GM12892 (cell line): ENCODE measurements around the gene SPACA7.

Experiments used
- DNase-seq: peaks from one replicate; pipeline ENCODE4 v3.0.0; 2011; ENCODE audit not compliant: insufficient read length
- FAIRE-seq: peaks from 2 replicates; lab custom pipeline; 2011; peaks lifted over from hg19 to GRCh38; lab: Jason Lieb, UNC
- POLR2A ChIP-seq: IDR thresholded peaks from 2 replicates; pipeline ENCODE4 v1.6.1; 2011; ENCODE audit warnings: low read depth, low read length, control low read depth
- POLR2AphosphoS5 ChIP-seq: IDR thresholded peaks from 2 replicates; pipeline ENCODE4 v1.6.1; 2011; ENCODE audit warnings: low read depth, low read length, control low read depth
- TAF1 ChIP-seq: IDR thresholded peaks from 2 replicates; pipeline ENCODE4 v1.6.1; 2011; ENCODE audit warnings: low read depth, mild to moderate bottlenecking, control low read depth, low read length, borderline replicate concordance

SPACA7 gene

GRCh38 chr13:112464720-112465119 lies 88.6 kb downstream of the SPACA7 start:
- TF ChIP-seq TAF1 (no peak), POLR2A (no peak), POLR2AphosphoS5 (no peak)
- FAIRE-seq, result no peak
- no peak for DNase-seq

GRCh38 chr13:112465251-112466131 lies 89.3 kb downstream of the SPACA7 start:
- no peak for TF ChIP-seq POLR2AphosphoS5
- TF ChIP-seq TAF1, result no peak
- TF ChIP-seq POLR2A, result no peak
- no peak for FAIRE-seq
- no peak for DNase-seq

GRCh38 chr13:112466132-112467058 lies 90.2 kb downstream of the SPACA7 start:
- TF ChIP-seq TAF1 (no peak), POLR2A (no peak), POLR2AphosphoS5 (no peak)
- DNase-seq, result no peak
- FAIRE-seq, result no peak

- TF ChIP-seq POLR2A (no peak), TAF1 (no peak), POLR2AphosphoS5 (no peak)
- FAIRE-seq (no peak), DNase-seq (no peak)
Measured at GRCh38 chr13:112467236-112467635, 91.1 kb downstream of the SPACA7 start.

- FAIRE-seq, result no peak
- TF ChIP-seq POLR2A, result no peak
- no peak for TF ChIP-seq TAF1
- TF ChIP-seq POLR2AphosphoS5, result no peak
- DNase-seq, result no peak
Measured at GRCh38 chr13:112468069-112468468, 91.9 kb downstream of the SPACA7 start.

GRCh38 chr13:112469071-112469745 lies 93.1 kb downstream of the SPACA7 start:
- TF ChIP-seq TAF1 (no peak), POLR2AphosphoS5 (no peak), POLR2A (no peak)
- FAIRE-seq, result no peak
- DNase-seq, result no peak

GRCh38 chr13:112473818-112474217 lies 97.7 kb downstream of the SPACA7 start:
- FAIRE-seq (no peak), DNase-seq (no peak)
- no peak for TF ChIP-seq POLR2AphosphoS5
- no peak for TF ChIP-seq POLR2A
- no peak for TF ChIP-seq TAF1

- no peak for TF ChIP-seq TAF1
- no peak for TF ChIP-seq POLR2AphosphoS5
- TF ChIP-seq POLR2A, result no peak
- DNase-seq (no peak), FAIRE-seq (no peak)
Measured at GRCh38 chr13:112474869-112475268, 98.7 kb downstream of the SPACA7 start.

- no peak for TF ChIP-seq POLR2A
- TF ChIP-seq POLR2AphosphoS5, result no peak
- TF ChIP-seq TAF1, result no peak
- FAIRE-seq (no peak), DNase-seq (no peak)
Measured at GRCh38 chr13:112475889-112476288, 99.7 kb downstream of the SPACA7 start.

GRCh38 chr13:112477070-112477619 lies 101.0 kb downstream of the SPACA7 start:
- DNase-seq (no peak), FAIRE-seq (no peak)
- no peak for TF ChIP-seq TAF1
- TF ChIP-seq POLR2AphosphoS5, result no peak
- TF ChIP-seq POLR2A, result no peak

GRCh38 chr13:112479389-112479788 lies 103.2 kb downstream of the SPACA7 start:
- TF ChIP-seq TAF1 (no peak), POLR2A (no peak), POLR2AphosphoS5 (no peak)
- FAIRE-seq (no peak), DNase-seq (no peak)
